Lung (tissue), 12 donors: ENCODE results near the gene DNAH1. TPM values are rescaled to one million over a fixed set of nuclear protein-coding genes. Genes with fewer than 3 reads are reported as not detected.
A peak's percentile ranks its signal among the peaks of the same experiment; 100 is the strongest.

Experiments used
- ATAC-seq: fragments of 200-7000 bp; cut with Tn5 transposase; one replicate; pipeline ENCODE4 v1.9.1; 2020; ENCODE audit warnings: moderate number of reproducible peaks; ENCODE audit not compliant: insufficient read depth, low FRiP score
- DNase-seq, 3 donors: peaks; one replicate each; pipeline ENCODE4 v3.0.0-alpha.2; 2013 to 2017
- H3K27ac ChIP-seq, 2 donors: one replicate each; pipeline ENCODE4 v1.5.1; 2013; ENCODE audit warnings: mild to moderate bottlenecking in 2 of 2, moderate library complexity in 2 of 2, control low read depth in 1 of 2, inconsistent platforms in 1 of 2, low read depth in 1 of 2, low read length in 1 of 2
- H3K27me3 ChIP-seq, 3 donors: one replicate each; pipeline ENCODE4 v1.5.1; 2013; ENCODE audit warnings: low read length in 2 of 3; ENCODE audit not compliant: control insufficient read depth in 3 of 3, insufficient read depth in 3 of 3
- H3K36me3 ChIP-seq, 4 donors: one replicate each; pipeline ENCODE4 v1.5.1; 2013; ENCODE audit warnings: low read length in 4 of 4, mild to moderate bottlenecking in 1 of 4, moderate library complexity in 1 of 4; ENCODE audit not compliant: control insufficient read depth in 4 of 4, insufficient read depth in 4 of 4
- H3K4me1 ChIP-seq, 5 donors: one replicate each; pipeline ENCODE4 v1.5.1; 2013; ENCODE audit warnings: low read length in 5 of 5, mild to moderate bottlenecking in 2 of 5, moderate library complexity in 1 of 5; ENCODE audit not compliant: control insufficient read depth in 5 of 5, insufficient read depth in 5 of 5
- H3K4me3 ChIP-seq: one replicate; pipeline ENCODE4 v1.5.1; 2013; ENCODE audit warnings: mild to moderate bottlenecking, control low read depth, moderate library complexity
- H3K9ac ChIP-seq, 2 donors: one replicate each; pipeline ENCODE4 v1.5.1; 2013; ENCODE audit warnings: low read length in 2 of 2, control low read depth in 1 of 2; ENCODE audit not compliant: insufficient read depth in 1 of 2
- H3K9me3 ChIP-seq, 4 donors: one replicate each; pipeline ENCODE4 v1.5.1; 2013; ENCODE audit warnings: low read length in 3 of 4, mild to moderate bottlenecking in 1 of 4, moderate library complexity in 1 of 4; ENCODE audit not compliant: control insufficient read depth in 4 of 4, insufficient read depth in 3 of 4
- CTCF ChIP-seq: IDR thresholded peaks from 2 replicates; pipeline ENCODE4 v1.5.1; 2012; ENCODE audit warnings: mild to moderate bottlenecking; ENCODE audit errors: control extremely low read depth, extremely low read depth
- WGBS, 2 donors: extraction: QIAGEN DNeasy Blood & Tissue Kit; methylation state at CpG; one replicate each; pipeline ENCODE4 v1.1.7; 2013; 5-methylcytosine and 5-hydroxymethylcytosine counted together
- polyA plus RNA-seq, 2 donors: library from polyadenylated mRNA; stranded (reverse); fragments of 200-250 nt; gene quantifications; one replicate each; pipeline ENCODE4 v1.2.1, GENCODE V29; 2013
- total RNA-seq, 2 donors: library from RNA; depleted of rRNA in 1 of 2; stranded (reverse); fragments of >200 nt in 1 of 2; gene quantifications; one replicate each; pipeline ENCODE4 v1.2.1, GENCODE V29; 2014 to 2021
- donor health status: control.
- donor health status: control.
- donor health status: Bipolar disorder and iron deficiency.
- donor health status: healthy.
- donor health status: DM: yes; HTN: yes; CAD: no.

Gene DNAH1
- total and polyA plus RNA-seq, 4 donors = 6.1 to 21.5 (median 11.4) TPM

GRCh38 chr3:52325686-52326085 is 9.6 kb downstream of the DNAH1 start:
- no peak for ATAC-seq
- TF ChIP-seq CTCF = no peak
- Histone ChIP-seq H3K9me3 (no peaks in the 10 kb centered on the region), H3K9ac (no peak overlapping the region), H3K4me3 (no peak overlapping the region), H3K36me3 (peaks cover 0 to 3% (median 0%) of the 10 kb centered on the region in 4 donors), H3K27ac (no peak overlapping the region), H3K4me1 (peaks cover 0 to 4% (median 0%) of the 10 kb centered on the region in 5 donors), H3K27me3 (no peaks in the 10 kb centered on the region)
- DNase-seq = no peak

- DNase-seq = no peak
- no peaks in the 10 kb centered on the region for H3K9me3 ChIP-seq
- no peak overlapping the region for H3K4me3 ChIP-seq
- no peak for TF ChIP-seq CTCF
- 94 to 100% methylated on average over 6 of the region's 6 CpGs for WGBS, 2 donors
- no peak for ATAC-seq
- H3K27ac ChIP-seq = no peak overlapping the region
- no peak overlapping the region for H3K9ac ChIP-seq
- H3K27me3 ChIP-seq = no peaks in the 10 kb centered on the region
- peaks cover 0 to 4% (median 0%) of the 10 kb centered on the region in 5 donors for H3K4me1 ChIP-seq
- H3K36me3 ChIP-seq = peaks cover 0 to 11% (median 0%) of the 10 kb centered on the region in 4 donors
Measured at GRCh38 chr3:52326976-52327375, 10.9 kb downstream of the DNAH1 start.

GRCh38 chr3:52327486-52328290 is 11.6 kb downstream of the DNAH1 start:
- H3K9me3 ChIP-seq = no peaks in the 10 kb centered on the region
- no peak overlapping the region for H3K4me3 ChIP-seq
- no peak overlapping the region for H3K9ac ChIP-seq
- peak in 1 of 3 donors; percentile 7 for DNase-seq
- peaks cover 0 to 11% (median 0%) of the 10 kb centered on the region in 4 donors for H3K36me3 ChIP-seq
- 73 to 88% methylated on average over 5 of the region's 5 CpGs for WGBS, 2 donors
- no peak overlapping the region for H3K27ac ChIP-seq
- no peaks in the 10 kb centered on the region for H3K27me3 ChIP-seq
- ATAC-seq = no peak
- peaks cover 0 to 4% (median 0%) of the 10 kb centered on the region in 5 donors for H3K4me1 ChIP-seq
- TF ChIP-seq CTCF = no peak
